ENCODE measurements around the gene CDK6.

Gene CDK6

DNA sequence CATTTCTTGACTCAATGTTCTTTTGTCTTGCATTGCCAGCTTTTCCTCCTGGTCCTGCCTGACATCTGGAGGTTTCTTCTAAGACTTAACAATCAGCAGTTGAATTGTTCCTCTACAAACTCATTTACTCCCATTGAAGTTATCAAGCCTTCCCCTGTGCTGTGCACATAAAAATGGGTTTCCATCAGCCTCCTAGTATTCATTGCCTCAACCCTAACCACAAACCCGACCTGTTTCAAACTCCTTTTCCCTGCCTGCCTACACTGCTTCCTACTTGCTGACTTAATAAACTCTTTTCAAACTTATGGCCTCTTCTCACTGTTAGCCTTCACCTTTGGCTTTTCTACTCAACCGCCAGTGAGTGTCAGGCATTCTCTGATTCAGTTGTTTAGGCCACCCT, 9.4 kb upstream of the CDK6 start:
- no peak for DNase-seq (ENCODE audit: low spot score)

DNA sequence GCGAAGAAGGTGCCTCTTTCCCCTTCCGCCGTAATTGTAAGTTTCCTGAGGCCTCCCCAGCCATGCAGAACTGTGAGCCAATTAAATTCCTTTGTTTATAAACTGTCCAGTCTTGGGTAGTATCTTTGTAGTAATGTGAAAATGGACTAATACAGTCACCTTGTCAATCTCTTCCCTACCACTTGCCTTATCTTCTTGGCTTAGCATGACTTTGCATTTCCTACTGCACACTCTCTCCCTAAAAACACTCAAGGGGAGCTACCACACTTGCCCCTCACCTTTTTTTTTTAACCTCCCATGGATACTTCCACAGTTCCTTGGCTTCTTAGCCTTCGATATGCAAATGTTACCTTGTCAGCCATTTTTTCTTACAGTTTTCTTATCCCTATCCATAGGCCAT, 7.4 kb upstream of the CDK6 start:
- DNase-seq (ENCODE audit: low spot score), result no peak

GRCh38 chr7:92843034-92843760, 6.8 kb upstream of the CDK6 start:
- no peak for DNase-seq (ENCODE audit: low spot score)

DNA sequence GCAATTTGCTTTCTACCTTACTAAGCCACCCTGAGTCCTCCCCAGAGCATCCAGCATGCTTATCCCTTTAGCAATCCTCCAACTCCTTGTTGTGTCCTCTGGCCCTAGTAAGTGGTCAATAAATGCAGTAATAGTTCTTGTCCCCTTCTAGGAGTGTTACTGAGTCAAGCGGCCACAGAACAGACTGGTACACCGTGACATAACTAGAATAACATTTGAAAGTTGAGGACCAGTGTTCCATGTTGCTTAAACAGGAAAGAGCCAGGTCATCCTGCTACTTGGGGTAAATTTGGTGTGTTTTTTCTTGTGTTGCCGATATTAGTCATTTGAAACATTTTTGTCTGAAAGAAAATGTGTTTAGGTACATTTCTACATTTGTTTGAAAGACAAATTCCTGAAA, 4.8 kb upstream of the CDK6 start:
- DNase-seq (ENCODE audit: low spot score), result no peak

GRCh38 chr7:92840316-92840715, 3.9 kb upstream of the CDK6 start:
- no peak for DNase-seq (ENCODE audit: low spot score)

- DNase-seq (ENCODE audit: low spot score), result no peak
These were observed 3.5 kb upstream of the CDK6 start for GRCh38 chr7:92839901-92840300.

- no peak for DNase-seq (ENCODE audit: low spot score)
These were observed 2.6 kb upstream of the CDK6 start for GRCh38 chr7:92838934-92839333.

GRCh38 chr7:92837000-92837749, 802 bp upstream of the CDK6 start:
- peak; percentile 42 for DNase-seq (ENCODE audit: low spot score)

DNA sequence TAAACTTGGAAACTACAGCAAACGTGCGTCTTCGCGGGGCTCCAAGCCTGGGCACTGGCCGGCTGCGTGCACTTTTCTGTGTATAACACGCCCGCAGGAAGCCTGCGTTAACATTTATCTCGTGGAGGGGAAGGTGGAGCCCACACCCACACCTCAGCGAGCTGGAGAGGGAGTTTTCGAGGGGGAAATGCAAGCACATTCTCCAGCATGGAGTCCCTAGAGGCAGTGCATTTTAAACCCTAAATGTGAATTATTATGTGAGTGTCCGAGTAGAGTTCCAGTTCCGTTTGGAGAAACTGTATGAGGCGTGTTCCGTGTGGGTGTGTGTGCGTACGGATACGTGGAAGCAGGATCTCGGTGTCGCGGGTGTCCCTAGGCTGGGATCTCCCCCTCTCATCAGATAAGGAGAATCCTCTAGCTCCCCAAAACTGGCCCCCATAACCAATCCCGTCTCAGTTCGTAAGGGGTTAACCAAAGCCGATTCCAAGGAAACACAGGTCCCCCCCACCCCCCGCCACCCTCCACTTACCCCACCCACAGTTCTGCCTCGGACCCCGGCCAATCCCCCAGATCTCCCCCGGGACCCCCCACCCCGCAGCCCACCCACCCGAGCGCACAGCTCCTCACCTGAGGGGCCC, 403 bp downstream of the CDK6 start:
- peak; percentile 50 for DNase-seq (ENCODE audit: low spot score)

GRCh38 chr7:92835261-92835850, 1.0 kb downstream of the CDK6 start:
- peak; percentile 88 for DNase-seq (ENCODE audit: low spot score)

GRCh38 chr7:92834507-92835260, 1.7 kb downstream of the CDK6 start:
- DNase-seq (ENCODE audit: low spot score), result peak; percentile 17

DNA sequence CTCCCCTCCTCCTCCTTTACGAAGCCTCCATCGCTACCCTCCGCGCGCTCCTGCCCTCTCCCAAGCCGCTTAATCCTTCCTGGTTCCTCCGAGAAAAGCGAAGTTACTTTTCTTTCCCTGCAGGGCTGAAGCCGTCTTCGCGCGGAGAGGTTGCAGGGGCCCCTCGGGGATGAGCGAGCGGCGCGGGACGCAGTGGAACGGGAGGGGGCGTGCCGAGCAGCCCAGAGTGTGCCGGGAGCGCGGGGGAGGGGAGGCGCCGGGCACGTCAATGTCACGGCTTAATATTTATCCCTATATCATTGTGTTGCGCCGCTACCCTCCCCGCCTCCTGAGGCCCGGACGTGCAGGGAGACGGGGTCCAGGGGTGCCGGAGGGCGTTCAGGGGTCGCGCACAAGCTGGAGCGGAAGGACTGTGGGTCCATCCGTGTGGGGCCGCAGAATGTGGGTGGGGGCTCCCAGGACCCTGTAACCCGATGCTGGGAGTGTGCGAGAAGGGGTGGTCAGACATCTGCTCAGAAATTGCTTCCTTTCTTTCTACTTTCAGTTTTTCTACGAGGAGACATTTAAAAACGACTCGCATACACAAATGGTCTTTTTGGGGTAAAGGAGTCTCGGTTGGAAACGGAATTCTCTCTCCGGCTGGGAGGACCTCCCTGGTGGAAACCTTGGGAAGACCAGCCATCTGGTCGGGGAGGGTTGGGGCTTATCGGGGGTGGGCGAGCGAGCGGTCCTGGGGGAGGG, 2.4 kb downstream of the CDK6 start:
- peak; percentile 90 for DNase-seq (ENCODE audit: low spot score)

- DNase-seq (ENCODE audit: low spot score), result peak; percentile 89
These were observed 3.2 kb downstream of the CDK6 start for GRCh38 chr7:92833024-92833765.

GRCh38 chr7:92832534-92833023, 3.8 kb downstream of the CDK6 start:
- no peak for DNase-seq (ENCODE audit: low spot score)

DNA sequence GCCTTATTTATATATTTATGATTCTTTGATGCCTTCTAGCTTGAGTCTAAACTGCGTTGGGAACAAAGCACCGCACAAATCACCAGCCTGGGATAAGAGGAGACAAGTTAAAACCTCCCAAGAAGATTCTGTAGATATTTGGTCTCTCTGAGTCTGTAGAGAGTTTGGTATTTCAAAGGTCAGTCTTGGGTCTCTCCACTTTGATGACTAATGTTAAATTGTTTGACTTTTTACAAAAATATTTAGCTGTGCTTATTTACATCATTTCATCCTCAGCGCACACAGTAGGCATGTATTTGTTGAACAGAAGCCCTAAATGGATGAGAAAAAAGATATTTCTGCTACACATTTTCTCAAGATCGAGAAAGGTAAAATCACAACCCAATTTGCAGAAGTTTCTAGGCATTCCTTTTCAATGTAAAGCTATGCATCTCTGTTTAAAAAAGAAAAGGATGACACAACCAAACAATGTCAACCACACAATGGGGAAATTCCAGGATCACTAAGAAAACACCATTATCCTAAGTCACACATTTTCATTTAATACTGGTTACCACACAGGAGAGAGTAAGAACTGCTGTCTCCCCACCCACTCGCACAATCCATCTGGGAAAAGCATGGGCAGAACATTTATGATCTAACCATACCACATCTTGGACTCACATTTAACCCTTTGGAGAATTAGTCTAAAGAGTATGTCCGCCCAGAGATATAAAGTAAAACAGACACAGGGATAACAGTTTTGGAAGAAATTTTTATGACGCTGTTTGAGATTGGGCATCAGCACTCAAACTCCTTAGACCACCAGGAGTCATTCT, 4.4 kb downstream of the CDK6 start:
- DNase-seq (ENCODE audit: low spot score), result peak; percentile 69

DNA sequence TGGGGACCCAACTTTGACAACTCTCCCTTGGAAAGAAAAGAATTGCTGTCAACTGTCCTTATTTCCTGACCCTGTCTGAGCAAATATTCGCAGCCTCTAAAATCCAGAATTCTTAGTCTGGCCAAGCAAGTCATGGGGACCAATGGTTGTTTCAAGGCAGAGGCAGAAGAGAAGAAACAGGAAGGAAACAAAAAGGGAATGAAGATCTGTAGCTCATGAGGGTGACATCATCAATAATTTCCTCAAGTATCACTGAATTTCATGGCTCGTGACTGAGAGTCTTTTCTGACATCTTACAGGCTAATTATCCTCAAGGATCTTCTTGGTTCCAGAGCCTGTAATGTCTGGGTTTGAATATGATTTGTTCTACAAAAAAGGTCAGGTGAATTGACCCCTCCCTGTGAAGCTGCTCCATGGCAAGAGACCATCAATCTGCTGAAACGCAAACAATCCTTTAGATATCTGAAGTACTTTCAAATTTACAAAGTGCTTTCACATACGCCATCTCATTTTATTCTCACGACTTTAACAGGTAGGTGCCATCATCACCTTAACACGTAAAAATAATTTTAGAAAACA, 5.8 kb downstream of the CDK6 start:
- no peak for DNase-seq (ENCODE audit: low spot score)

DNA sequence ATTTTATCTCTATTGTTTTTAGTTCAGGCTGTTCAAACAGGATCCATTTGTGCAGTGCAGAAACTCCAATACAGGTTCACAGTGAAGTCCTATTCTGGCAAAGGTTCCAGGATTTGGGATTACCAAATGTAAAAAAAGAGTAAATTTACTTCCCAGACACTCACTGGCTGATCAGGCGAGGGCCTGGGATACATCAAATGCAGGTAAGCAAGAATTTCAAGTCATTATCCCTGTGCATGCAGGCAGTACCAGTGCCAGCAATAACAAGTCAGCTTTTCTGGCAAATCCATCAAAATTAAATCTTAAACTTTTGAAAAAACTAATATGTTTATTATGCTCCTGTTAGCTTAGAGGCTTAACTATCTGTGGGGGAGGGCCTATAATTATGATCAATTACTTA, 6.3 kb downstream of the CDK6 start:
- DNase-seq (ENCODE audit: low spot score), result no peak

GRCh38 chr7:92827464-92828120, 8.8 kb downstream of the CDK6 start:
- DNase-seq (ENCODE audit: low spot score), result no peak
